HEK293 (cell line): ENCODE results near the gene ELAC1.

Source experiments
- CTCF ChIA-PET: fragments of 350-600 bp; formaldehyde crosslinking; extraction: SDS; loops from one replicate; lab custom pipeline; 2021; ENCODE audit warnings: antibody characterized with exemption; lab: Yijun Ruan, JAX
- POLR2A ChIA-PET: fragments of 300-600 bp; formaldehyde crosslinking; extraction: SDS; loops from one replicate; lab custom pipeline; 2020; ENCODE audit warnings: antibody characterized with exemption, inconsistent platforms; lab: Yijun Ruan, JAX
- H3K27ac ChIP-seq: fragments of 200-500 bp; sonication (Bioruptor generic); 2 replicates; pipeline ENCODE4 v1.5.1; 2014; ENCODE audit warnings: low read depth, low read length, control low read depth, inconsistent platforms; ENCODE audit errors: extremely low read depth
- H3K36me3 ChIP-seq, 2 experiments: fragments of 200-500 bp in 1 of 2; sonication (Bioruptor generic) in 1 of 2; 1 replicate in 1 of 2; 2 replicates in 1 of 2; pipeline ENCODE4 v1.5.1; 2014 to 2017; ENCODE audit warnings: inconsistent platforms in 2 of 2, low read length in 2 of 2; ENCODE audit not compliant: control insufficient read depth in 2 of 2, insufficient read depth in 1 of 2
- H3K4me1 ChIP-seq: fragments of 200-500 bp; sonication (Bioruptor generic); 2 replicates; pipeline ENCODE4 v1.5.1; 2014; ENCODE audit warnings: mild to moderate bottlenecking, low read length, inconsistent platforms; ENCODE audit not compliant: control insufficient read depth, insufficient read depth
- H3K4me3 ChIP-seq: 2 replicates; pipeline ENCODE4 v1.5.1; 2011; ENCODE audit warnings: low read depth, mild to moderate bottlenecking, control low read depth, low read length, moderate library complexity
- H3K9me3 ChIP-seq: fragments of 200-500 bp; sonication (Bioruptor generic); 2 replicates; pipeline ENCODE4 v1.5.1; 2014; ENCODE audit warnings: low read depth, low read length, inconsistent platforms; ENCODE audit not compliant: control insufficient read depth, insufficient read depth
- GLI2 ChIP-seq: fragments of 450-650 bp; formaldehyde crosslinking; IDR thresholded peaks from 2 replicates; pipeline ENCODE4; 2017; ENCODE audit warnings: missing biosample characterization, missing genetic modification characterization, low read depth, borderline replicate concordance
- HOXA7 ChIP-seq: sonication (generic); formaldehyde crosslinking; IDR thresholded peaks from 2 replicates; pipeline ENCODE4 v1.8.1; 2022; ENCODE audit warnings: missing genetic modification reagents, borderline replicate concordance
- KLF7 ChIP-seq: fragments of 450-650 bp; formaldehyde crosslinking; IDR thresholded peaks from 2 replicates; pipeline ENCODE4 v1.5.1; 2016; ENCODE audit warnings: missing biosample characterization, missing genetic modification characterization, borderline replicate concordance
- SALL2 ChIP-seq: fragments of 450-650 bp; formaldehyde crosslinking; IDR thresholded peaks from 2 replicates; pipeline ENCODE4 v1.5.0; 2017; ENCODE audit warnings: missing biosample characterization, mild to moderate bottlenecking, missing genetic modification characterization, borderline replicate concordance
- ZBTB17 ChIP-seq: fragments of 450-650 bp; formaldehyde crosslinking; IDR thresholded peaks from 2 replicates; pipeline ENCODE4 v1.5.1; 2016; ENCODE audit warnings: missing biosample characterization, missing genetic modification characterization
- ZEB2 ChIP-seq: fragments of 450-650 bp; formaldehyde crosslinking; IDR thresholded peaks from 2 replicates; pipeline ENCODE4 v1.5.1; 2016; ENCODE audit warnings: missing biosample characterization, missing genetic modification characterization
- ZNF140 ChIP-seq: fragments of 450-650 bp; formaldehyde crosslinking; IDR thresholded peaks from 2 replicates; pipeline ENCODE4 v1.5.1; 2016; ENCODE audit warnings: missing biosample characterization, missing genetic modification characterization
- ZNF24 ChIP-seq: fragments of 450-650 bp; formaldehyde crosslinking; IDR thresholded peaks from 2 replicates; pipeline ENCODE4 v1.5.1; 2016; ENCODE audit warnings: missing biosample characterization, missing genetic modification characterization
- ZNF354C ChIP-seq: fragments of 450-650 bp; formaldehyde crosslinking; IDR thresholded peaks from 2 replicates; pipeline ENCODE4 v1.5.1; 2016; ENCODE audit warnings: missing biosample characterization, missing genetic modification characterization, low read depth, borderline replicate concordance
- ZNF416 ChIP-seq: fragments of 450-650 bp; formaldehyde crosslinking; IDR thresholded peaks from 2 replicates; pipeline ENCODE4 v1.5.1; 2016; ENCODE audit warnings: missing biosample characterization, missing genetic modification characterization
- ZNF510 ChIP-seq: fragments of 450-650 bp; formaldehyde crosslinking; IDR thresholded peaks from 2 replicates; pipeline ENCODE4 v1.5.1; 2018; ENCODE audit warnings: mild to moderate bottlenecking, missing genetic modification characterization, missing biosample characterization; ENCODE audit not compliant: insufficient replicate concordance
- ZNF529 ChIP-seq: fragments of 450-650 bp; formaldehyde crosslinking; IDR thresholded peaks from 2 replicates; pipeline ENCODE4 v1.5.1; 2017; ENCODE audit warnings: missing genetic modification characterization, missing biosample characterization; ENCODE audit not compliant: insufficient replicate concordance
- ZNF623 ChIP-seq: fragments of 450-650 bp; formaldehyde crosslinking; IDR thresholded peaks from 2 replicates; pipeline ENCODE4 v1.5.1; 2016; ENCODE audit warnings: missing biosample characterization, missing genetic modification characterization
- ZNF747 ChIP-seq: fragments of 450-650 bp; formaldehyde crosslinking; IDR thresholded peaks from 2 replicates; pipeline ENCODE4 v1.5.1; 2016; ENCODE audit warnings: missing biosample characterization, missing genetic modification characterization
- ZNF76 ChIP-seq: fragments of 450-650 bp; formaldehyde crosslinking; IDR thresholded peaks from 2 replicates; pipeline ENCODE4; 2016; ENCODE audit warnings: low read depth, missing biosample characterization, missing genetic modification characterization, borderline replicate concordance
- ZXDB ChIP-seq: fragments of 450-650 bp; formaldehyde crosslinking; IDR thresholded peaks from 2 replicates; pipeline ENCODE4 v1.5.1; 2016; ENCODE audit warnings: missing biosample characterization, missing genetic modification characterization
- TF ChIP-seq, protein P1 (sequence below): fragments of 450-650 bp; formaldehyde crosslinking; IDR thresholded peaks from 2 replicates; pipeline ENCODE4 v1.5.1; 2016; ENCODE audit warnings: missing biosample characterization, missing genetic modification characterization
- TF ChIP-seq, protein P2 (sequence below): fragments of 450-650 bp; formaldehyde crosslinking; IDR thresholded peaks from 2 replicates; pipeline ENCODE4 v1.5.1; 2016; ENCODE audit warnings: missing biosample characterization, missing genetic modification characterization
- TF ChIP-seq, protein P3 (sequence below): fragments of 450-650 bp; formaldehyde crosslinking; IDR thresholded peaks from 2 replicates; pipeline ENCODE4 v1.5.1; 2016; ENCODE audit warnings: missing biosample characterization, missing genetic modification characterization
- TF ChIP-seq, protein P4 (sequence below): fragments of 450-650 bp; formaldehyde crosslinking; IDR thresholded peaks from 2 replicates; pipeline ENCODE4 v1.5.1; 2016; ENCODE audit warnings: missing biosample characterization, missing genetic modification characterization

ELAC1 gene

DNA sequence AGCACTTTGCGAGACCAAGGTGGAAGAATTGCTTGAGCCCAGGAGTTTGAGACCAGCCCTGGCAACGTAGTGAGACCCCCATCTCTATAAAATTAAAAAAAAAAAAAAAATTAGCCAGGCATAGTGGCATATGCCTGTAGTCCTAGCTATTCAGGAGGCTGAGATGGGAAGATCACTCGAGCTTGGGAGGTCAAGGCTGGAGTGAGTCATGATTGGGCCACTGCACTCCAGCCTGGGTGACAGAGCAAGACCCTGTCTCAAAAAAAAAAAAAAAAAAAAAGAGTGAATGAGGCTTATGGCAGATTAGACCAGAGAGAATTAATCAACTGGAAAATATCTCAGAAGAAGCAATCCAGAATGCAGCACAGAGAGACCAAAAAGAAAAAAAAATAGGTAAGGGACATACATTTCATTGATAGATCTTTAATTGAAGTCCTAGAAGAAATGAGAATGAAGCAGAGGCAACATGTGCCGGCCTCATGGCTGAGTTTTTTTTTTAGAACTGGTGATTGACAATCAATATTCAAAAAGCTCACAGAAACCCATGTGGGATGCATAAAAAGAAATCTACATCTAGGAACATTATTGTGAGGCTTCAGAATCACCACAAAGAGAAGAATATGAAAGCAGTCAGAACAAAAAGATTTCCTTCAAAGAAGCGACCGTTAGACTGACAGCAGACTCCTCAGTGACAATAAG is 32.2 kb upstream of the ELAC1 start:
- Histone ChIP-seq H3K27ac (no peak overlapping the region), H3K4me3 (no peak overlapping the region), H3K36me3 (peaks cover 3 to 18% of the 10 kb centered on the region in 2 experiments)
- TF ChIP-seq SALL2 (tag by site-specific recombination) = no peak
- TF ChIP-seq KLF7 (tag by site-specific recombination) = no peak
- TF ChIP-seq ZNF529 (tag by site-specific recombination) = no peak
- no peak for TF ChIP-seq ZNF140 (tag by site-specific recombination)
- no peak for TF ChIP-seq GLI2 (tag by site-specific recombination)
- no peak for TF ChIP-seq ZNF416 (tag by site-specific recombination)
- TF ChIP-seq, all 188 proteins: peak for 0
- H3K9me3 ChIP-seq = no peaks in the 10 kb centered on the region
- ChIA-PET CTCF (no interaction called here), POLR2A (no interaction called here)
- no peaks in the 10 kb centered on the region for H3K4me1 ChIP-seq

DNA sequence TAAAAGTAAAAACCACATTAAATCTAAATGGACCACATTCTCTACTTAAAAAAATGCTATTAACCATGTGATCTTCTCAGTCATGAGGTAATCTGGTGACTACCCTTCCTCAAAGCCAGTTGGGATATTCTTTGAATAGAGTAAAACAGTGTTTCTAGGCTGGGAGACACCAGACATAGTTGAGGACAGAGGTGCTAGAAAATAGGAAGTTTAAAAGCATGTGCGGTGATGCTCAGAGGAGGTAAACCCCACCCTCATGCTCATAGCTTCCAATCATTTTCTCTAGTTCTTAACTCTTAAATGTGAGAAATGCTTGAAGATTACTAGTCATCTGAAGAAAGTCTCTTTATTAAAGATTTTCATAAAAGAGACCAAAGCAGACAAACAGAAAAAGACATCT is 30.7 kb upstream of the ELAC1 start:
- TF ChIP-seq ZNF623 (no peak), SALL2 (tag by site-specific recombination) (no peak), ZNF747 (tag by site-specific recombination) (no peak), ZBTB17 (tag by site-specific recombination) (no peak), GLI2 (tag by site-specific recombination) (no peak), ZNF510 (tag by site-specific recombination) (no peak), ZNF76 (tag by site-specific recombination) (no peak), ZEB2 (tag by site-specific recombination) (no peak), ZNF24 (no peak), HOXA7 (CRISPR knock-in tag) (no peak), ZNF354C (tag by site-specific recombination) (no peak), ZXDB (tag by site-specific recombination) (no peak), ZNF529 (tag by site-specific recombination) (no peak)
- TF ChIP-seq, protein P1, sequence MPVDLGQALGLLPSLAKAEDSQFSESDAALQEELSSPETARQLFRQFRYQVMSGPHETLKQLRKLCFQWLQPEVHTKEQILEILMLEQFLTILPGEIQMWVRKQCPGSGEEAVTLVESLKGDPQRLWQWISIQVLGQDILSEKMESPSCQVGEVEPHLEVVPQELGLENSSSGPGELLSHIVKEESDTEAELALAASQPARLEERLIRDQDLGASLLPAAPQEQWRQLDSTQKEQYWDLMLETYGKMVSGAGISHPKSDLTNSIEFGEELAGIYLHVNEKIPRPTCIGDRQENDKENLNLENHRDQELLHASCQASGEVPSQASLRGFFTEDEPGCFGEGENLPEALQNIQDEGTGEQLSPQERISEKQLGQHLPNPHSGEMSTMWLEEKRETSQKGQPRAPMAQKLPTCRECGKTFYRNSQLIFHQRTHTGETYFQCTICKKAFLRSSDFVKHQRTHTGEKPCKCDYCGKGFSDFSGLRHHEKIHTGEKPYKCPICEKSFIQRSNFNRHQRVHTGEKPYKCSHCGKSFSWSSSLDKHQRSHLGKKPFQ (tag by site-specific recombination) = no peak
- TF ChIP-seq, protein P2, sequence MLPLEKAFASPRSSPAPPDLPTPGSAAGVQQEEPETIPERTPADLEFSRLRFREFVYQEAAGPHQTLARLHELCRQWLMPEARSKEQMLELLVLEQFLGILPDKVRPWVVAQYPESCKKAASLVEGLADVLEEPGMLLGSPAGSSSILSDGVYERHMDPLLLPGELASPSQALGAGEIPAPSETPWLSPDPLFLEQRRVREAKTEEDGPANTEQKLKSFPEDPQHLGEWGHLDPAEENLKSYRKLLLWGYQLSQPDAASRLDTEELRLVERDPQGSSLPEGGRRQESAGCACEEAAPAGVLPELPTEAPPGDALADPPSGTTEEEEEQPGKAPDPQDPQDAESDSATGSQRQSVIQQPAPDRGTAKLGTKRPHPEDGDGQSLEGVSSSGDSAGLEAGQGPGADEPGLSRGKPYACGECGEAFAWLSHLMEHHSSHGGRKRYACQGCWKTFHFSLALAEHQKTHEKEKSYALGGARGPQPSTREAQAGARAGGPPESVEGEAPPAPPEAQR (tag by site-specific recombination) = no peak
- TF ChIP-seq, protein P3, sequence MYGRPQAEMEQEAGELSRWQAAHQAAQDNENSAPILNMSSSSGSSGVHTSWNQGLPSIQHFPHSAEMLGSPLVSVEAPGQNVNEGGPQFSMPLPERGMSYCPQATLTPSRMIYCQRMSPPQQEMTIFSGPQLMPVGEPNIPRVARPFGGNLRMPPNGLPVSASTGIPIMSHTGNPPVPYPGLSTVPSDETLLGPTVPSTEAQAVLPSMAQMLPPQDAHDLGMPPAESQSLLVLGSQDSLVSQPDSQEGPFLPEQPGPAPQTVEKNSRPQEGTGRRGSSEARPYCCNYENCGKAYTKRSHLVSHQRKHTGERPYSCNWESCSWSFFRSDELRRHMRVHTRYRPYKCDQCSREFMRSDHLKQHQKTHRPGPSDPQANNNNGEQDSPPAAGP (tag by site-specific recombination) = no peak
- TF ChIP-seq, protein P4, sequence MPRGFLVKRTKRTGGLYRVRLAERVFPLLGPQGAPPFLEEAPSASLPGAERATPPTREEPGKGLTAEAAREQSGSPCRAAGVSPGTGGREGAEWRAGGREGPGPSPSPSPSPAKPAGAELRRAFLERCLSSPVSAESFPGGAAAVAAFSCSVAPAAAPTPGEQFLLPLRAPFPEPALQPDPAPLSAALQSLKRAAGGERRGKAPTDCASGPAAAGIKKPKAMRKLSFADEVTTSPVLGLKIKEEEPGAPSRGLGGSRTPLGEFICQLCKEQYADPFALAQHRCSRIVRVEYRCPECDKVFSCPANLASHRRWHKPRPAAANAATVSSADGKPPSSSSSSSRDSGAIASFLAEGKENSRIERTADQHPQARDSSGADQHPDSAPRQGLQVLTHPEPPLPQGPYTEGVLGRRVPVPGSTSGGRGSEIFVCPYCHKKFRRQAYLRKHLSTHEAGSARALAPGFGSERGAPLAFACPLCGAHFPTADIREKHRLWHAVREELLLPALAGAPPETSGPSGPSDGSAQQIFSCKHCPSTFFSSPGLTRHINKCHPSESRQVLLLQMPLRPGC (tag by site-specific recombination) = no peak

More for the DNA sequence above, 30.7 kb upstream of the ELAC1 start:
- H3K4me1 ChIP-seq = no peaks in the 10 kb centered on the region
- H3K36me3 ChIP-seq = peaks cover 3 to 21% of the 10 kb centered on the region in 2 experiments
- CTCF ChIA-PET = interaction anchor here (0.6 kb wide), 1 partner anchor 430 kb away, joined by 3 read pairs; no protein-coding TSS in a partner anchor
- no peak overlapping the region for H3K27ac ChIP-seq
- POLR2A ChIA-PET = no interaction called here
- H3K9me3 ChIP-seq = no peaks in the 10 kb centered on the region
- H3K4me3 ChIP-seq = no peak overlapping the region
